ENCODE results near the gene AGBL1.

The AGBL1 gene

GRCh38 chr15:86311568-86312280 is 232.1 kb downstream of the AGBL1 start:
- DNase-seq (ENCODE audit: low read depth), result no peak
- TF ChIP-seq CTCF (IDR thresholded peaks at IDR 0.05; ENCODE audit: insufficient read depth, low read depth, low read length, missing control alignments), result no peak
- H3K4me3 ChIP-seq (ENCODE audit: low read depth, low read length), result no peak overlapping the region

- TF ChIP-seq CTCF (IDR thresholded peaks at IDR 0.05; ENCODE audit: insufficient read depth, low read depth, low read length, missing control alignments), result no peak
- H3K4me3 ChIP-seq (ENCODE audit: low read depth, low read length), result no peak overlapping the region
- DNase-seq (ENCODE audit: low read depth), result no peak
Observed at GRCh38 chr15:86312486-86312885, 232.8 kb downstream of the AGBL1 start.

GRCh38 chr15:86316216-86316615 is 236.5 kb downstream of the AGBL1 start:
- DNase-seq (ENCODE audit: low read depth), result no peak
- no peak overlapping the region for H3K4me3 ChIP-seq (ENCODE audit: low read depth, low read length)
- TF ChIP-seq CTCF (IDR thresholded peaks at IDR 0.05; ENCODE audit: insufficient read depth, low read depth, low read length, missing control alignments), result no peak

GRCh38 chr15:86316726-86317383 is 237.2 kb downstream of the AGBL1 start:
- no peak for TF ChIP-seq CTCF (IDR thresholded peaks at IDR 0.05; ENCODE audit: insufficient read depth, low read depth, low read length, missing control alignments)
- H3K4me3 ChIP-seq (ENCODE audit: low read depth, low read length), result no peak overlapping the region
- DNase-seq (ENCODE audit: low read depth), result no peak

GRCh38 chr15:86317384-86317740 is 237.7 kb downstream of the AGBL1 start:
- no peak for TF ChIP-seq CTCF (IDR thresholded peaks at IDR 0.05; ENCODE audit: insufficient read depth, low read depth, low read length, missing control alignments)
- no peak overlapping the region for H3K4me3 ChIP-seq (ENCODE audit: low read depth, low read length)
- DNase-seq (ENCODE audit: low read depth), result no peak

GRCh38 chr15:86322629-86323028 is 243.0 kb downstream of the AGBL1 start:
- TF ChIP-seq CTCF (IDR thresholded peaks at IDR 0.05; ENCODE audit: insufficient read depth, low read depth, low read length, missing control alignments), result no peak
- no peak overlapping the region for H3K4me3 ChIP-seq (ENCODE audit: low read depth, low read length)
- no peak for DNase-seq (ENCODE audit: low read depth)
